ENCODE results near the gene WRAP73.

Gene WRAP73

DNA sequence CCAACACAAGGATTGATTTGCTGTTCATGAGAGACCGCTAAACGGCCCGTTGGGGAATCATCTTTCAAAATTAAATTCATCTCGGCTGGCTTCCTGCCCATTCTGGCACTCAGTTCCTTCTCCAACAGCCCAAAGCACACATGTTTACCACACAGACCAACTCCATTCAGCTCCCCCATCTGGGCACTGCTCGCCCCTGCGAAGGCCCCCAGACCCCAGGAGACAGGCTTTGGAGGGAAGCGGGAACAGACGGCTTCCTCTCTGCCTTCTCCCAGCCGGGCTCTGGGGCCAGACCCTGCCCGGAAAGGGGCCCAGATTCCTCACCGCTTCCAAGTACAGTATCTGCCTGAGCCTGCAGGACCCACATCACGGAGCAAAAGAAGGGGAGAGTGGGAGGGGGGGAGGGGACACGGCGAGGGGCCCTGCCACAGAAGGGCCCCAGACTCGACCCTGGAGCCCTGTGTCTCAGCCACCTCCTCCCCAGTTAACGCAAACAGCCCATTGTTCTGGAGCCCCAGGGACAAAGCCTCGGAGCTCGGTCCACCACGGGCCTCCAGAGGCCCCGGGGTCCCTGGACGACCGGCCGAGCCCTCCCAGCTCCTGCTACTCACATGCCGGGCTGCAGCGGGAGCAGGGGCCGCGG lies 39.3 kb downstream of the WRAP73 start:
- no peak for DNase-seq (ENCODE audit: low spot score)

DNA sequence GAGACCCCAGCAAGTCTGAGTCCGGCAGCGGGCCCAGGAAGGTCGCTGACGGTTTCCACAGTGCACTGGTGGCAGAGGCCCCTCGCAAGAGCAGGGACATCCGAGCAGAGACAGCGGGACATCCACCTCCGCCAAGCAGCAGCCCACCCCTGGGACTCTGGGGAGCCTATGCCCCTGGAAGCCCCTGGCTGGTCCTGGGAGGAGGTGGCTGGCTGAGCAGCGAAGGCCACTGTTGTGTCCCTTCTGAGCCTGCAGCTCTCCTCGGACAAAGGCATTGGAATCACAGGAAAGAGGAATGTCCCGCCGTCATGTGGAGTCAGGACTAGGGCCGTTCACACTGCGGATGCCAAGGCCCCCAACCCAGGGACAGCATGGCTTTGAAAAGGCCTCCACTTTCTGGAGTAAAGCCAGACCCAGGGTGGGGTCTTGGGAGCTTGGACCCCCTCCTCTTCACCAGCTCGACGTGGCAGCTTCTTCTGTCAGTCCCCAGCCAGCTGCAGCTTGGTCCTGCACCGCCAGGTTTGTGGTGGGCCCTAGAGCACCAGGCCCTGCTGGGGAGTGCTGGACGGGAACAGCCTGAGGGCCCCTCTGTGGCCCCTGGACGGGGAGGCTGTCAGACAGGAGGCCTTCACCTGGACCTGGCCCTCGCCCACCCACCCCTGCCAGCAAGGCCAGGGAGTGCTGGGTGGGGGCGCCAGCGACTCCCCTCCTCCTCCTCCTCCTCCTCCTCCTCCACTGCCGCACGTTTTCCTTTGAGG lies 40.0 kb downstream of the WRAP73 start:
- no peak for DNase-seq (ENCODE audit: low spot score)

DNA sequence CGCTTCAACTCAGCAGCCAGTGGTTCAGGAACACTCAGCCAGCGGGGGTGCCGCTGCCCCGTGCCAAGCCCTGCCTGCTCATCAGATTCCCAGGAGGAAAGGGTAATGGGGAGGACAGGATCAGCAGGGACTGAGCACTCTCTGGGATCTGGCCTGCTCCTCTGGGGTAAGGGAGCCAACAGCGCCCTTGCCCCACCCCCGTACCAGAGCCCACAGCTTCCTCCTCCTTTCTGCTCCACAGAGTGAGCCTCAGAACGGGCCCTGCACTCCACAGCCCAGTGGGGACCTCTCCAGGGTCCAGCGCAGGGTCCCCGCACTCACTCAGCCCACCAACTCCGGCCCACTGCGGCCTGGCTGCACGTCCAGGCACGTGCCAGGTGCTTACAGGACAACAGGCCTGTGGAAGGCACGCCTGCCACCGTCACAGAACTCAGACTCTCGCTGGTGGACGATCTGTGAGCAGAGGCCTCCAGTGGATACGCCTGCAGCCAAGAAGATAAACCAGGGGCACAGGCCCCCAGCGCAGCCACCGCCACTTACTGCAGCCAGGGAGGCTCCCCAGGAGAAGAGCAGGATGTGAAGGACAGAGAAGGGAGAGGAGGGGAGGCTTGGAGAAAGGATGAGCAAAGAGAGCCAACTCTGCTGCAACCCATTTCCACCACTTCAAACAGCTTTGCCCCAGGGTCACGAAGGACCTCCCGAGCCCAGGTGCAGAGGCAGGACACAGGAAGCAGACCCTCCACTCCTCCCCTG lies 40.7 kb downstream of the WRAP73 start:
- no peak for DNase-seq (ENCODE audit: low spot score)

DNA sequence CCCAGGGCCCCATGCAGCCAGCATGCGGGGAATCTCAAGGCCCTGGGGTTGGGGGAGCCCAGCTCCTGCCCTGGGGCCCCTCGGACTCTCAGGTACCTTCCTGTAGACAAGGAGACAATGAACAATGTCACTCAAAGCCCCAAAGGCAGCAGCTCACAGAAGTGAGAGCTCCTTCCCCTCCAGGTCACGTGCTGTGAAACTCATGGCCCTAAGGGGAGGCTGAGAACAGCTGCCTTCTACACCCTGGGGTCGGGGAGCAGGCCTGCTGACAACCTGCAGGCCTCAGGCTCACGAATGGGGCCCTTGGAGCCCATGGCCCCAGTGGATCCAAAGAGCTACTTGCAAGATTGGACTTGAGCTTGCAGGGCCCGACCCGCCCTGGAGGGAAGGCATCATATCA lies 41.7 kb downstream of the WRAP73 start:
- no peak for DNase-seq (ENCODE audit: low spot score)

DNA sequence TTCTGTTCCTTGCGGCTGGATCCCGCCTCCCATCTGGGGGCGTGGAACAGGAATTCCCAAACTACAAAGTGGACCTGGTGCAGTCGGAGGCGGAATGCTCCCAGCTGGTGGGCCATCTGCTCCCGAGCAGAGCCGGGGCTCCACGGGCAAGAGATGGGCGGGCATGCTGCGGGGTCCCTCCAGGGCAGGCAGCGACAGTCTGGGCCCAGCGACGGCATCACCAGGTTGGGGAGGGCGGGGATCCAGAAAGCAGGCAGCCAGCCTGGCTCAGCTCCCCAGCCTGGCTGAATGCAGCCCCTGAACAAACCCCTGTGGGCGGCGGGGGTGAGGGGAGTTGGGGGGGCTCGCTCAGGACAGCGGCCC lies 42.2 kb downstream of the WRAP73 start:
- DNase-seq (ENCODE audit: low spot score), result no peak

DNA sequence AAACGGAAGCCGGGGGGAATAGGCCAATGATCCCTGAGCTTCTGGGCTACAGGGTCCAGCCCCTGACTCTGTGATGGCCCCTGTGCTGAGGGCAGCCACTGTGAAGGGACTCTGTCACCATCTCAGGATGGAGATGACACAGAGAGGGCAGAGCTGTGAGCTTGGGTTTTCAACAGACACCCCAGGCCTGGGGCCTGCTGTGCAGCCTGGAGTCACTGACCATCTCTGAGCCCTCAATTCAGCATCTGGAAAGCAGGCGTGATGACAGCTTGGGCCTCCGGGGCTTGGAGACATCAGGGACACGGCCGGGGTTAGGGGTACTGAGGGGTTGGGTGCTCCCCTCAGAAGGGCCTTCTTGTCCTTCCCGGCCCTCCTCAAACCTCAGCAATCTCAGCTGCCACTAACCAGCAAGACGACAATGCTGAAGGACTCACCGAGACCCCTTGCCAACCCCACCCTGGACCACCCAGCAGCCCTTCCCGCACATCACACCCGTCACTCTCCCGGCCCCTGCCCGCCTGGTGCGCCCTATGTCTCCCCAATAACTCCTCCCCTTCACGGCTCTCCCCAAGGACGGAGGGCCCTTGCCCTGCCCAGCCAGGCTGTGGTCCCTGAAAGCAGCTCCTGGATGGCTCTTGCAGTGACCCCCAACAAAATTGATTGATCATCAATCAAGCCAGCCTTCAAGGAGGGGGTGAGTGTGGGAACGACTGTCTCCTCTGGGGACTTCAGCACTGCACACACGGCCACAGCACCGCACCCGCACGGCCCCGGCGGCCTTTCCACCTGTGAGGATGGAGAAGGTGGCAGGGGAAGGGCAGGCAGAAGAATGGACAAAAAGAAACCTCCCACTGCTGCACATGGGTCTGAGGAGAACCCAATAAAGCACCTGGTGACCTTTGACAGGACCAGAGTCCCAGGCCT lies 42.9 kb downstream of the WRAP73 start:
- no peak for DNase-seq (ENCODE audit: low spot score)

DNA sequence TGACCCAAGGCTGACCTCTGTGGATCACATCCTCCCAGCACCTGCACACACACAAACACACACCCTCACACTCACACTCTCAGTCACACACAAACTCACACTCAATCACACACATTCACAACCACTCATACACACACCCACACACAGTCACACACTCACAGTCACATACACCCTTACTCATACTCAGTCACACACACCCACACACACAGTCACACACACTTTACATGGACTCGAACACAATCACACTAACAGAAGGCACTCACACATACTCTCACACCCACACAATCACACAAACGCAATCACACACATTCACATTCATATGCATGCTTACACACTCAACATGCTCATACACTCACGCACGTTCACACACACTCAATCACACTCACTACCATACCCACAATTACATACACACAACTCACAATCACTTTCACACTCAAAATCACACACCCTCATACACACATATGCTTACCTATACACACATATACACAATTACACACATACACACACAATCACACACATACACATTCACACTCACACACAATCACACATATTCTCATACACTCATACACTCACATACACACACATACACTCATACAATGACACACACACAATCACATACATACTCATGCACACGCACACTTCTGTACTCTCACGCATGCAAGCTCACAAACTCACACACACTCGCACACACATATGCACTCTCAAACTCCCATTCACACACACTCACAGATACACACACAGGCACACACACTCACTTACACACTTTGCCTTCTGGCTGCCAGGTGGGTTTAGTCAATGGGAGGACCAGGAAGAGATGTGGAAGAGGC lies 44.7 kb downstream of the WRAP73 start:
- DNase-seq (ENCODE audit: low spot score), result no peak

DNA sequence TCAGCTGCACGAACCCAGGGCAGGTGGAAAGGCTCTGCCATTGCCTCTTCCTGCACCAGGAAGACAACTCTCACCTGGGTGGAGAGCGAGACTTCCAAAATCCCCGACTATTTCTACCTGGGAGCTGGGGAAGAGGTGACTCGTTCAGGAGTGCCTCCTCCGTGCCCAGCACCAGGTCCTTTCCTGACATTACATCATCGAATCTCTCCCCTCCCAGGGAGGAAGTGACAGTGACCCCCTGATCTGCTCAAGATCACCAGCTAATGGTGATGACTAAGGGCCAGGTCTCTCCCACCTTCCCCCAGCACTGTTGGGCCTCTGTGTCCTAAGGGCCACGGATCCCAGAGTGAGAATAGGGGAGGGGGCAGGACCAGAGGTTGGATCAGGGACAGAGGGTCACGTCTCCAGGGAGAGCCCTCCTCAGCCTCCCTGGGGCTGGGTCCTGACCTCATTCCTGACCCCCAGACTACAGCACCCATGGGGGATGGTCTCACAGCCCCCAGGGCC lies 45.4 kb downstream of the WRAP73 start:
- no peak for DNase-seq (ENCODE audit: low spot score)

DNA sequence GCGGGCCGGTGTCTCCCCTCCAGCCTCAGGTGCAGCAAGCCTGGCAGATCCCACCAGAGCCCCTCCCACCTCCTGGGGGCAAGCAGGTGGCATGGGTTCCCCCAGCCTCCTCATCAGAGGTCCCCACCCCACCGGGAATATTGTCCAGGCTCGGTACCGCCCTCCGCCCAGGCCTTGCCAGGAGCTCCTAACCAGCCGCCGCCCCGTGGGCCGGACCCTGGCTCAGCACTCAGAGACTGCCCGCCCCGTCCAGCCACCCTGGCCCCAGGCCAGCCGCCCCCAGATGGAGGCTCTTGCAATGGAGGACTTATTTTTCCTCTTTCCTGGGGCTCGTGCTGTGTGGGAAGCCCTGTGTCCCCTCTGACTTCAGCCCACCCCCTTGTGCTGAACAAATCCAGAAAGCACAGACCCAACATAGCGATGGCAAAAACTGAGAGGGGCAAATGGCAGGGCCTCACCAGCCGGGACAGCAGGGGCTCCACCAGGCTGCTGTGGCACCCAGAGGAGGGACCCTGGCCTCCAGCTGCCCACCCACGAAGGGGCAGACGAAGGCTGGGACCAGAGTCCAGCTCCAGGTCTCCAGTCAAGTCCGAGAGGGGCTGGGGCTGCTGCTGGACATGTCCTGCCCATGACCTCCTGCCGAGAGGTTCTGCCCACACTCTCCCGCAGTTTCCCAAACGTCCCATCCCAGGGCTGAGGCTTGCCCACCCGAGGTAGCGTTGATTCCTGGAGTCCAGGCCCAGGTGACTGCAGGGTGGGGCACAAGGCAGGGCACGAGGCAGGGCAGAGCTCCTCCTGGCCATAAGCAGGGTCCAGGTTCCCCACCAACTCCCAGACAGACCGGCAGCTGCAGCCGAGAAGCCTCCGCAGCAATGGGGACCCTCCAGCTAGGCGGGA lies 46.1 kb downstream of the WRAP73 start:
- no peak for DNase-seq (ENCODE audit: low spot score)

DNA sequence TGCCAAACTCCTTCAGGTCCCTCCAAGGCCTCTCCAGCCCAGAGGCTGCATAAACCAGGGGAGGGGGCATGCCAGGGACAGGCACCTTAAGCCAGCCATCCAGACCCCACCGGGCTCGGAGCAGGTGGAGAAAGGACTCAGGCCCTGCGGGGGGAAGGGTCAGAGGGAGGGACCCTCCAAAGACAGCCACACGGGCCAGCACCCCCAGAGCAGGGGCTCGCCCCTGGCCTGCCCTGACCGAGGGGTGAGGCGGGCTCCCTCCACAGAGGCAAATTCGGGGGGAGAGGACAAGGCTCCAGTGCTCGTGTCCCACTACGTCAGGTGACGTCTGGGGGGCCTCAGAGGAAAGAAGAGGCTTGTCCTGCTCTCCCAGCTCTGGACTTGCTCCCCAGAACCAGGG lies 46.7 kb downstream of the WRAP73 start:
- DNase-seq (ENCODE audit: low spot score), result no peak

DNA sequence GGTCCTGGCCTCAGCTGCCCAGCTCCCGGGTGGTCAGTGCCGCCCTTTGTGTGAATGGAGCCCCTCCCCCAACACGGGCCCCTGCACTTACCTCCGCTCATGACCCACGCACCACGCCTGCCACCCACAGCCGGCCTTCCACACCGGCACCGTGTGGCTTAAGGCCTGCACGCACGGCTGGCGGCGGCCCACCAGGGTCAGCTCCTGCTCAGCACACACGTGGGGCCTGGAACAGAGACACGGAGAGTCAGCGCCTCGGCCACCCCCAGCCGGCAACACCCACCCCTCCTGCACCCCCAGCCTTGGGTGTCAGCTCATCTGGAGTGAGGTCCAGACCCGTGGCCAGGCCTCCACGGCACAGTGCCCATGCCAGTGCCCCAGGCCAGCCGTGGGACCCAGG lies 47.5 kb downstream of the WRAP73 start:
- no peak for DNase-seq (ENCODE audit: low spot score)

DNA sequence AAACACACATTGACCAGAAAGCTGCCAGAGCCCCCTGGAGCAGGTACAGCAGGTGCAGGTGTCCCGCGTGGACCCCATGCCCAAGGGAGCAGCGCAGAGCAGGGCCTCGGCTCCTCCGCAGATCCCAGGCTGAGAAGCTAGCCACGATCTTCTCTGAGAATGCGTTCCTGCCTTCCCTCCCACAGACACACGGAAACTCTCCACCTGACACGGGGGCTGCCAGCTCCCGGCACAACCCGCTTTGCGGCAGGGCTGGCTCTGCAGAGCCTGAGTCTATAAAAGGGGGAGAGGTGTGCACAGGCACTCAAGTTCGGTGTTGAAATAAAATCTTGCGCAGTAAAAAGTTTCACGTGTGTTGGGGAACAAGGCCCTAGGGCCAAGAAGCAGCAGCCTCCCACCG lies 48.2 kb downstream of the WRAP73 start:
- no peak for DNase-seq (ENCODE audit: low spot score)

DNA sequence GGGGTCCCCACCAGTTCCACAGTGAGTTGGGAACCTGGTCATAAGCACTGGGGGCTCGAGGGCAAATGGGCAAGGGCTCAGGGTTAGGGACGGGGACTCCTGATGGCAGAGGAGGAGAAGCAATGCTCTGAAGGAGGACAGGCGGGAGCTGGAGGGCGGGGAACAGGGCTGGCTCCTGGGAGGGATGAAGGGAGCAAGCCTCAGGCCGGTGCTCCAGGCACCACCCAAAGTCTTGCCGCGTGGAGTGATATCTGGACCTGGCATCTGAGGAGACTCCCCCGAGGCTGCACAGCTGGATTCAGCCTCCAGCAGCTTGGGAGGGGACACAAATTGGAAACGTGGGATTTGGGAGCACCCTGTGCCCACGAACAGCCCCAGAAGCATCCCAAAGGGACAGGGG lies 49.5 kb downstream of the WRAP73 start:
- DNase-seq (ENCODE audit: low spot score), result no peak

DNA sequence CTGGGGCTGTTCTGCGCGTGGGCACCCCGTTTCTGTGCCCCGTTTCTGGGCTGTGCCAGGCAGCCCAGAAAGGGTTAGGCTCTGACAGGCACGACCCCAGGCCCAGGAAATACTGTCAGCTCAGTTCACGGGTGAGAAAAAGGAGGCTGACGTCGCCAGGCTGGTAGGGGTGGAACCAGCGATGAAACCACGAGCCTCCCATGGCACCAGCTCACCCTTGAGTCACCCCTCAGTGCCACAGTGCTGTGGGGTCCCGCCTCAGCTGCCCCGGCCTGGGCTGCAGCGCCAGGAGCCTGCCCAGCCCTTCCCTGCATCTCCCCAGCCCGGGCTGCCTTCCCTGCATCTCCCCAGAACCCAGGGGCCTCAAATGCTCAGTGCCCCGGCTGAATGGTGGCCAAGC lies 50.1 kb downstream of the WRAP73 start:
- DNase-seq (ENCODE audit: low spot score), result no peak

DNA sequence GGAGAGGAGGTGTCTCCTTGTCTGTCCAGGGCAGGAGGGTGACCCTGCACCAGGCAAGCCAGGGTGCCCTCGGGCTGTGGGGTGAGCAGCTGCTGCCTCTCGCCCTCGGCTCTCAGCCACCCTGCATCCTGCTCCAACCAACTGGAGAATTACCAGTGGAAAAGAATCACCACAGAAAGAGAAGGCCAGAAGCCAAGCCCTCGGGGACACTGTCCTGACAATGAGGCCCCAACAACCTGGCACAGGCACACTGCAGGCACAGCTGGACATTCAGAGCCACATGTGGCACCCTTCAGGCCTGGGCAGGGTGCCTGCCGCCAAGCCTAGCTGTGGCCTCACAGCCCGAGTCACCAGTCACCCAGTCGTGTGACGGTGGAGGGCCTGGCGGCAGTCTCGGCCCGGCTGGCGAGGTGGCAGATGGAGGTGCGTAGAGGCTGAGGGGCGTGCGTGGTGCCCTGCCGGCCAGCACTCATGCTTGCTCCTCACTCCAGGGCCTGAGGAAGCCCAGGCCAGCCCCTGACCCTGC lies 50.6 kb downstream of the WRAP73 start:
- DNase-seq (ENCODE audit: low spot score), result no peak

DNA sequence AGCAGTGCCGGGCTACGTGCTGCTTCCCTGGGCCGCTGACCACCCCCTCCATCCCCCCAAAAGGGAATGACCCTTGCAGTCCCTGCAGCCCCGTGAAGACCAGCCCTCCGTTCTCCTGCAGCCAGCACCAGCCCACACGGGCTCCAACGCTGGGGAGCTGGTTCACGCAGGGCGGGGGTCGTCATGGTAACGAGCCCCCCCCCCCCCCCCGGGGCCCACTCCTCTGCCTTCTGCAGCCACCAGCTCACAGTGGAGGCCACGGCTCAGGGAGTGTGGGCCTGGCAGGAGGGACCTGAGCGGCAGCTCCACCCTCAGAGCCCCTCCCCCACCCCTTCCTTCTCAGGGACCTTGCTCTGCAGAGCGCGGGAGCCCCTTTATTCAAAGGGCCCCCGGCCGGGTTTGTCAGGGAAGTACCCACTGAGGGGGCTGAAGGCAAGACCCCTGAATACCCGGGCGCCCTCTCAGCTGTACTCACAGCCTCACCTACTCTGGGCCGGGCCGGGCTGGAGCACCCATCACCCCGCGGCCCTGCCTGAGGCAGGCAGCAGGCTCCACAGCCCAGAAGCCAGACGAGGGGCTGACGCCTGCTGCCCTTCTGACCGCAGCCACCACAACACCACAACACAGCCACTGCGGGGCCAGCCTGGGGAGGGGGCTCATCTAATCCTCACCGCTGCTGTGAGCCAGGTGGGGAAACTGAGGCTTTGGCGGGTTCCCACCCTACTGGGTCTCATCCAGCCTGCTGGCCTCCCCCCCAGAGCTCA lies 51.2 kb downstream of the WRAP73 start:
- DNase-seq (ENCODE audit: low spot score), result no peak

DNA sequence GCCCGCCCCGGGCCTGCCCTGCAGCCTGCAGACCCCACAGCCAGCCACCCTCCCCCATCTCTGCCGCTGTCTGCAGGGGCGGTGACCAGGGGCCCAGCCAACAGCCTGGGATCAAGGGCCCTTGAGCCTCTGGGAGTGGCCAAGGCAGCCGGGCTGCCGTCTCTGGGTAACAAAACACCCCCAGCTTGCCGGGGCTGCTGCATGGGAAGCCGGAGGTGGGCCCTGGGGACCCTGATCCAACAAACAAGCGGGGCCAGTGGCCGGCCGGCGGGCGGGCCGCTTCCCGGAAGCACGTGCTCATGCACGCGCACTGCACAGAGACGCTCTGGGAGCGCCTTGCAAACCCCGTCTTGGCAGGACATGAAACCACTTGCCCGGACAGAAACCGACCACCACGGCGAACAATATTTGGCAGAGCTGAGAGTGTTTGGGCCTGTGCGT lies 51.8 kb downstream of the WRAP73 start:
- DNase-seq (ENCODE audit: low spot score), result no peak

DNA sequence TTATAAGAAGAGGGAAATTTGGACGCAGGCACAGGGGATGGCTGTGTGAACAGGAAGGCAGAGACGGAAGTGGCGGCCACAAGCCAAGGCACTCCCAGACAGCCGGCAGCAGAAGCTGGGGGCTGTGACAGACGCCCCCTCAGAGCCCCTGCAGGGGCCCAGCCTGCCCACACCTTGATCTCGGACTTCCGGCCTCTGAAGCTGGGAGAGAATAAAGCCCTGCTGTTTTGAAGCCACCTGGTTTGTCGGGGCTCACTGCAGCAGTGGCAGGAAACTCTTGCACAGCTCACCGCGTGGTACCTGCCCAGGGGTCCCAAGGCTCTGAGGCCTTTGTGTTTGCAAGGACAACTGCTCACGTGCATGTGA lies 52.3 kb downstream of the WRAP73 start:
- DNase-seq (ENCODE audit: low spot score), result no peak

All from HuH-7 (cell line).